ENCODE measurements around the gene SARDH. TPM values are rescaled to one million over a fixed set of nuclear protein-coding genes. Genes with fewer than 3 reads are reported as not detected.

Gene SARDH
- total RNA-seq, 1 experiment from 2014 or later = 5.3 TPM

DNA sequence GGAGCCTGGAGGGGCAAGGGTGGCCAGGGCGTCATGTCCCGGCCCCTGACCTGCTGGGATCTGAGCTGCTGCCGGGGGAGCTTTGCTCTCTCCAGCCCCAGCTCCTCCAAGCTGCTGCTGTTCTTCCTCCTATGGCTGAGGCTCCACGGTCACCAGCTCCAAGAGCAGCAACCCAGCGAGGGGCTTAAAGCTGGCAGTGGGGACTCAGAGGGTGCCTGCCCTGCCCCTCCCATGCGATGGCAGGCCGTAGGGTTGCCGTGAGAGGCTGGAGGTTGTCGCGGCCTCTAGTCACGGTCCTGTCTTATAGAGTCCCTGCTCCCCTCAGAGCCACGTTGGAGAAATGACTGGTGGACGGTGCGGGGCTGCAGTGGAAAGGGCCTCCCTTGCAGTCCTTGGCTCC, 82.5 kb downstream of the SARDH start:
- Histone ChIP-seq H2BK5ac (ENCODE audit: insufficient read length, low read length) (no peak overlapping the region), H3K23ac (ENCODE audit: insufficient read length, low read depth, low read length) (no peak overlapping the region), H3K27ac (ENCODE audit: insufficient read length, low read depth, low read length) (no peak overlapping the region), H3K79me2 (ENCODE audit: insufficient read depth, low read length) (no peaks in the 10 kb centered on the region), H3K4ac (ENCODE audit: low read depth, low read length) (no peak overlapping the region), H2BK12ac (ENCODE audit: insufficient read length, low read depth, low read length) (no peak overlapping the region), H2BK20ac (ENCODE audit: low read depth, low read length, poor library complexity, severe bottlenecking) (no peak overlapping the region), H2BK120ac (ENCODE audit: low read depth, low read length, poor library complexity, severe bottlenecking) (no peak overlapping the region), H4K5ac (ENCODE audit: insufficient read length, low read depth, low read length) (no peak overlapping the region), H2BK15ac (ENCODE audit: low read depth, low read length) (no peak overlapping the region), H2AK5ac (ENCODE audit: insufficient read length, low read length) (no peak overlapping the region), H3K27me3 (ENCODE audit: insufficient read depth, low read length) (no peaks in the 10 kb centered on the region; the same call in 1 of the 2 replicates), H3K14ac (ENCODE audit: insufficient read depth, low read length) (no peak overlapping the region), H3K79me1 (ENCODE audit: insufficient read depth, low read depth, low read length, poor library complexity, severe bottlenecking) (no peaks in the 10 kb centered on the region), H4K20me1 (ENCODE audit: control insufficient read depth, insufficient read depth, insufficient read length) (no peaks in the 10 kb centered on the region), H4K91ac (ENCODE audit: insufficient read length, low read depth, low read length) (no peak overlapping the region), H4K8ac (replicated peaks; ENCODE audit: insufficient read length, low read depth, low read length) (no peak overlapping the region), H3K23me2 (ENCODE audit: insufficient read length, low read depth, low read length, poor library complexity, severe bottlenecking) (no peaks in the 10 kb centered on the region), H3K9me3 (ENCODE audit: control insufficient read depth, low read depth, low read length) (no peaks in the 10 kb centered on the region), H2AFZ (ENCODE audit: low read length) (no peak overlapping the region), H3K9ac (ENCODE audit: extremely low read depth, insufficient read length, low read length) (no peak overlapping the region), H3K4me1 (ENCODE audit: insufficient read depth, low read length) (no peaks in the 10 kb centered on the region; the same call in 1 of the 2 replicates), H3T11ph (ENCODE audit: low read length) (no peak overlapping the region), H3K4me2 (ENCODE audit: insufficient read depth, insufficient read length, low read length) (no peak overlapping the region), H3K18ac (ENCODE audit: insufficient read length, low read depth, low read length) (no peak overlapping the region), H3K56ac (ENCODE audit: insufficient read length, low read depth, low read length) (no peak overlapping the region)
- H3K36me3 Mint-ChIP-seq (ENCODE audit: insufficient read depth in 1 of 3, low read depth in 3 of 3) = no peaks in the 10 kb centered on the region; a peak in 1 of 7 replicates
- H3K4me1 Mint-ChIP-seq = peaks cover 15 to 46% of the 10 kb centered on the region in 2 experiments
- no peaks in the 10 kb centered on the region for H3K9me3 Mint-ChIP-seq
- no peak overlapping the region for H3K27ac Mint-ChIP-seq
- TF ChIP-seq, protein P1, sequence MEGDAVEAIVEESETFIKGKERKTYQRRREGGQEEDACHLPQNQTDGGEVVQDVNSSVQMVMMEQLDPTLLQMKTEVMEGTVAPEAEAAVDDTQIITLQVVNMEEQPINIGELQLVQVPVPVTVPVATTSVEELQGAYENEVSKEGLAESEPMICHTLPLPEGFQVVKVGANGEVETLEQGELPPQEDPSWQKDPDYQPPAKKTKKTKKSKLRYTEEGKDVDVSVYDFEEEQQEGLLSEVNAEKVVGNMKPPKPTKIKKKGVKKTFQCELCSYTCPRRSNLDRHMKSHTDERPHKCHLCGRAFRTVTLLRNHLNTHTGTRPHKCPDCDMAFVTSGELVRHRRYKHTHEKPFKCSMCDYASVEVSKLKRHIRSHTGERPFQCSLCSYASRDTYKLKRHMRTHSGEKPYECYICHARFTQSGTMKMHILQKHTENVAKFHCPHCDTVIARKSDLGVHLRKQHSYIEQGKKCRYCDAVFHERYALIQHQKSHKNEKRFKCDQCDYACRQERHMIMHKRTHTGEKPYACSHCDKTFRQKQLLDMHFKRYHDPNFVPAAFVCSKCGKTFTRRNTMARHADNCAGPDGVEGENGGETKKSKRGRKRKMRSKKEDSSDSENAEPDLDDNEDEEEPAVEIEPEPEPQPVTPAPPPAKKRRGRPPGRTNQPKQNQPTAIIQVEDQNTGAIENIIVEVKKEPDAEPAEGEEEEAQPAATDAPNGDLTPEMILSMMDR (conservative IDR thresholded peaks at IDR 0.05) = no peak
- H3K27me3 Mint-ChIP-seq (ENCODE audit: low read depth) = peaks cover 85% of the 10 kb centered on the region
- no CpG with 5 or more reads among the region's 14 CpGs for WGBS (ENCODE audit: extremely low coverage, insufficient read length, low lambda C conversion rate)
- DNase-seq = no peak
- no peak overlapping the region for H3K4me3 Mint-ChIP-seq

Measured in H9 (cell line).